B cell (primary cell): ENCODE results near the gene ACOXL.

Experiments used
- CTCF ChIP-seq: fragments of 200-600 bp; IDR thresholded peaks from one replicate; pipeline ENCODE4 v1.8.0; 2022; ENCODE audit warnings: antibody characterized with exemption, mild to moderate bottlenecking
- EZH2 ChIP-seq: IDR thresholded peaks from 2 replicates; pipeline ENCODE4 v1.6.1; 2012; ENCODE audit warnings: borderline replicate concordance, low read depth, mild to moderate bottlenecking, moderate library complexity, low read length; ENCODE audit not compliant: insufficient read depth, poor library complexity, severe bottlenecking

- TF ChIP-seq CTCF = no peak
- TF ChIP-seq EZH2 = no peak
These were observed 228.6 kb downstream of the ACOXL start for GRCh38 chr2:110960954-110961353.
